ENCODE results near the gene C5orf22. TPM values are rescaled to one million over a fixed set of nuclear protein-coding genes. Genes with fewer than 3 reads are reported as not detected.

Gene C5orf22
- total and polyA plus RNA-seq, 10 of the 15 experiments (the other 5 are each of a cell fraction or from before 2014, with no cell fraction given): 10.5 to 35.5 (median 24.0) TPM

- SMC1A ChIA-PET (ENCODE audit: uncharacterized antibody, unreplicated experiment): no interaction called here
- CTCF ChIA-PET: no interaction called here
- intact Hi-C loops (cut with micrococcal nuclease; ENCODE audit: unreplicated experiment): no loop called here
- no TSS peak for BruUV-seq (replicated peaks)
- POLR2A ChIA-PET: no interaction called here
- no peak for DNase-seq (ENCODE audit: low read depth, low spot score)
- H3K9ac ChIP-seq (ENCODE audit: control insufficient read depth, insufficient read depth, low read length): no peak overlapping the region
- H3K27ac ChIP-seq (ENCODE audit: control insufficient read depth, insufficient read depth): no peak overlapping the region
- no peaks in the 10 kb centered on the region for H3K79me2 ChIP-seq (ENCODE audit: control insufficient read depth, insufficient read depth, low read length)
- ATAC-seq: no peak
- no peak for TF ChIP-seq GATAD2B (conservative IDR thresholded peaks at IDR 0.05; ENCODE audit: low read depth)
- TF ChIP-seq BACH1 (IDR thresholded peaks at IDR 0.05; ENCODE audit: borderline replicate concordance): no peak
- TF ChIP-seq ZNF24 (IDR thresholded peaks at IDR 0.05): no peak
- no peak for TF ChIP-seq CHD4 (IDR thresholded peaks at IDR 0.05)
- TF ChIP-seq ZNF687 (IDR thresholded peaks at IDR 0.05): no peak
- no peak for TF ChIP-seq KLF5 (IDR thresholded peaks at IDR 0.05; ENCODE audit: partially characterized antibody)
- TF ChIP-seq SRF (IDR thresholded peaks at IDR 0.05; ENCODE audit: low read depth in 2 of 2, low read length in 2 of 2): no peak
- no peak for TF ChIP-seq MYB (IDR thresholded peaks at IDR 0.05; ENCODE audit: borderline replicate concordance, low read depth, low read length)
- TF ChIP-seq E2F4 (IDR thresholded peaks at IDR 0.05; ENCODE audit: low read depth, low read length): no peak
- no peak for FAIRE-seq
- no peaks in the 10 kb centered on the region for H3K27me3 ChIP-seq (replicated peaks in 1 of 2; ENCODE audit: control insufficient read depth in 2 of 2, insufficient read depth in 2 of 2, low read length in 1 of 2)
- H3K36me3 ChIP-seq (ENCODE audit: control insufficient read depth in 2 of 2, insufficient read depth in 2 of 2, low read length in 1 of 2): no peaks in the 10 kb centered on the region
- 5% methylated on average over 1 of the region's 1 CpG for WGBS (ENCODE audit: insufficient coverage, insufficient replicate concordance, low lambda C conversion rate, missing lambda C conversion rate)
- RAD21 ChIA-PET (ENCODE audit: unreplicated experiment): no interaction called here
- no peak overlapping the region for H2AFZ ChIP-seq (ENCODE audit: control insufficient read depth, low read depth, low read length)
- H3K9me3 ChIP-seq (replicated peaks; ENCODE audit: control insufficient read depth, insufficient read depth, low read length): no peaks in the 10 kb centered on the region; the same call in 2 of the 3 replicates
- H3K4me1 ChIP-seq (ENCODE audit: control insufficient read depth, insufficient read depth, low read length): no peaks in the 10 kb centered on the region
- no peaks in the 10 kb centered on the region for H4K20me1 ChIP-seq (ENCODE audit: control insufficient read depth, insufficient read depth)
- no peak overlapping the region for H3K4me2 ChIP-seq (ENCODE audit: control insufficient read depth, insufficient read depth)
- no peak overlapping the region for H3K4me3 ChIP-seq
- in situ Hi-C loops (cut with MboI): no loop called here
Observed at GRCh38 chr5:31568302-31568835, 36.3 kb downstream of the C5orf22 start.
